Prostate gland (tissue), 2 donors: ENCODE data around the gene NSMCE1.

Source experiments
- CTCF ChIP-seq, 4 experiments: fragments of 200-600 bp in 2 of 4; fragments of 450-650 bp in 2 of 4; sonication (generic) in 2 of 4; IDR thresholded peaks; 1 replicate in 3 of 4; 2 replicates in 1 of 4; pipeline ENCODE4 v1.5.1; 2016 to 2019; ENCODE audit warnings: antibody characterized with exemption in 4 of 4, mild to moderate bottlenecking in 2 of 4, moderate library complexity in 2 of 4
- POLR2A ChIP-seq: fragments of 450-650 bp; IDR thresholded peaks from one replicate; pipeline ENCODE4 v1.6.1; 2016; ENCODE audit warnings: antibody characterized with exemption, mild to moderate bottlenecking
- POLR2AphosphoS5 ChIP-seq: sonication (generic); formaldehyde crosslinking; IDR thresholded peaks from one replicate; pipeline ENCODE4 v1.6.1; 2017; ENCODE audit warnings: antibody characterized with exemption

DNA sequence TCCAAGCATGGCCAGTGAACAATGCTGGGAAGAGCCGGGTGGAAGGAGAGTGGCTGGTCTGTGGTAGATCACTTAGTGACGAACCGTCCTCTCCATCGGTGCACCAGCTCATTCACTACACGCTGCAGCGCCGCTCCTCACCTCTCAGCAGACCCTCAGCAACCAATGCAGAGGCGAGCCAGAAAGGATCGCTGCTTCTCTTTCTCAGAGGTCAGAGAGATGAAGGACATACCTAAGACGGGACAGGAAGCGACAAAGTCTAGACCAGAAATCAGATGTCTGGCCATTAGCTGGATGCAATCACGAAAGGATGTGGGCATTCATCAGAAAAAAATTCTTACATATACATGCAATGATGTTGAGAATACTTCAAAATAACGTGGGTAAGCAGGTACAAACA lies 26.9 kb downstream of the NSMCE1 start:
- TF ChIP-seq CTCF (IDR thresholded peaks at IDR 0.05) (no peak), POLR2AphosphoS5 (no peak), POLR2A (no peak)
